Activated CD4-positive, alpha-beta T cell treated with anti-CD3 and anti-CD28 coated beads, Interleukin-2, Interleukin-6, amounts not matched to agents 100 ng/mL and 50 ng/mL, durations not matched to agents 16 hours and 8 hours (primary cell): ENCODE data around the gene L3MBTL4.
"Not testable (repeated sequence)": the region's sequence is repeated elsewhere in the genome, so short reads cannot be mapped to it uniquely, and the experiment has no call there.

Source experiments
- DNase-seq: peaks from one replicate; pipeline ENCODE4 v3.0.0-alpha.2; 2020

Gene L3MBTL4

DNA sequence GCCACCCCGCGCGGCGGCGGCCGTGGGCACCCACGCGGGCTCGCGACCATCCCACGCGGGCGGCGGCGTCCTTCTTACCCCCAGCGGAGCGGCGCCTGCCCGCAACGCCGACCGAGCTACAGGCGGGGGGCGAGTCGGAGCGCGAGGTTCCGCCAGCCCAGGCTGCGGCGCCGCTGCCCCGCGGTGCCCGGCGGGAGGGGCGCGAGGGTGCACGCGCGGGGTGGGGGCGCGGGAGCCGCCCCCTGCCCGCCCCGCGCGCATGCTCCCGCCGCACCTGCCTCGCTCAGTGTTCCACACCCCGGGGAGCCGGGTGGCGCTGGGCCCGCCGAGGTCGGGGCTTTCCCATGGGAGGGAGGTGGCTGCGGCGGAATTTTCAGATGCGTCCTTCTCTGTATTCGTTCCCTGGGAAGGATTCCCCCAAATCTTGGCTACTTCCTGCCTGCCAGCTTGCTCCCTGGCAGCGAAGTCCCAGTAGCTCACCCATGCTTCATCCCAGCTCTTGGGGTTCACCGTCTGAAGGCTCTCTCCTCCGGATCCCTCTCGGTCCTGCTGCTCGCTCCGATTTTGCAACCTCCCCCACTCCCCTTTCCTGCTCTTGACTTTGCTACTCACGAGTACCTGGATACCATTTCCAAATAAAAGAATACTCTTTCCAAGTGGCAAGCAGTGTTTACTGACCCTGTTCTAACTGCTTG is at the start of gene L3MBTL4:
TSS of gene L3MBTL4 (minus strand) at position 189 of the 695 bp plus-strand sequence. CDS start 103,286 bp downstream, outside the sequence.
- DNase-seq: no peak

DNA sequence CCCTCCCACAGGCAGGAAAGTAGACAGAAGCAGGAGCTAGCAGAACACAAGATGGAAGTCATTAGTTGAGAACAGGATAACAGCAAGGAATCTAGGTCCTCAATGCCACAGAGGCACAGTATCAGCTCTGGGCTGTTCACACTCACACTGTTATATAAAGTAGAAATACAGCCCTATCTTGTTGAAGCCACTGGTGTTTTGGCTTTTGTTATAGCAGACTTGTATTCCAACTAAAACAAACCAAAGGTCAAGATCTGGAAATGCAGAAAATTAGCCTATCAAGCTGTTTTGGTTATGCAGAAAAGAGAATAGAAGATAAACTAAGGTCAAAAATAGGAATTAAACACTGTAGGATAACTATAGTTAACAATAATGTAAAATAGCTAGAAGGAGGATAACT is 37.5 kb upstream of the L3MBTL4 start:
- no peak for DNase-seq

DNA sequence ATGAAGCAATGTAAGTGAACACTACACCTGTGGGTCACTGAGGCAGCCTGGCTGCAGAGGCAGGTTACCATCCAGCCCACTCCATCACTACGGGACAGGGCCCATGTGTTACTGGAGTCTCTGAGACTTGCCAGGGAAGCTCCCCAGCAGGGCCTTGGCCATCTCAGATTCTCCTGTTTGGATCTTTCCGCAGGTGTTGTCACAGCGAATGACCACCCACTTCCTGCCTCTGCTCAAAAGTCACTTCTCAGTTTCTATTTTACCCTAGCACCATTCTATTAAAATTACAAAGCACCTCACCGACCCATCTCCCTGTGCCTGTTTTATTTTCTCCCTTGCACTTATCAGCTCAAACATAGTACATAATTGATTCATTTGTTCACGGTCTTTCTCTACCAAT is 34.5 kb upstream of the L3MBTL4 start:
- no peak for DNase-seq

DNA sequence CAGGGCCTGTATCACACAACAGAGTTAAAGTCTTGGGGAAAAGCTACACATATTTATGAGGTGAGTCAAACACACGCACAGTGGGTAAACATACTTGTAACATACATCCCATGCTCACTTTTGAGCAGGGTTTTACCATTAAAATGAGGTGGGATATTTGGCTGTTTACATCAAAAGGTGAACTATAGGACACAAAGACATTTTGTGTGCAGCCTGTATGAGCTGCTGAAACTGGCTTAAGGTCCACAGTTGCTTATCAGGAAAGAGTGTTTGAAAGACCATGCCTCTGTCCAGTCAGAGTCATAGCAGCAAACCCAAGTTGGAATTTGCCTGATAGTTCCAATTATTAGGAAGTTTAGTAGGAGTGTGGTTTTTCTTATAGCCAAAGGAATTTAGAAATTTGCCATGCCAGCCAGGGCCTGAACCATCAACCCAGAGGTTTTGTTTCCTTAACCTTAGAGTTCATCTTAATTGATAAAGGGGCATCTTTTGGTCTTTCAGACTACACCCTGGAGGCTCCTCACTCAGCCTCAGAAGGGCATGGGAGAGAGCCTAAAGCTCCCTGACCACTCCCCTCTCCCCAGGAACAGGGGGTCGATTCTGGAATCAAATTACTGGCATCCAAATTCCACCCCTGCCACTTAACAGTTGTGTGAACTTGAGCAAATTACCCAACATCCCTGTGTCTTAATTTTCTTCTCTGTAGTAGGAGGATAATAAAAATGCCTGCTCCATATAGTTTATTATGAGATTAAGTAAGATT is 29.9 kb upstream of the L3MBTL4 start:
- DNase-seq: no peak

DNA sequence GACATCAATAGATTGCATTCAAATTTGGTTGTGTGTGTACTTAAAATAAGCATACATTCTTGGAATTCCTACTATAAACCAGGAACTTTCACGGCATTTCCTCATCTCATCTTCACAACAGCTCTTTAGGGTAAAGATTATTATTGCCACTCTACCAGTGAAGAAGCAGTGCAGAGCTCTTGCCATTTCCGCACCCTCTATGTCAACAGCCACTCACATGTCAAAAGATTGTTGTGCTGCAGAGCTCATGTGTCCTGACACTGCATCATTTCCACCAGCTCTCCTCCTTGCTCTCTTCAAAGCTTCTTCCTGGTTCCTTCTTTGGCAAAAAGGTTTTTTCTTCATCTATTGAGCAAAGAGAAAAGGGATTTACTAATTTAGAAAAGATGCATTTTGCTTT is 26.5 kb upstream of the L3MBTL4 start:
- DNase-seq: no peak

- no peak for DNase-seq
These were observed 23.5 kb upstream of the L3MBTL4 start for GRCh38 chr18:6437937-6438818.

GRCh38 chr18:6435731-6436130 is 21.0 kb upstream of the L3MBTL4 start:
- DNase-seq: no peak

DNA sequence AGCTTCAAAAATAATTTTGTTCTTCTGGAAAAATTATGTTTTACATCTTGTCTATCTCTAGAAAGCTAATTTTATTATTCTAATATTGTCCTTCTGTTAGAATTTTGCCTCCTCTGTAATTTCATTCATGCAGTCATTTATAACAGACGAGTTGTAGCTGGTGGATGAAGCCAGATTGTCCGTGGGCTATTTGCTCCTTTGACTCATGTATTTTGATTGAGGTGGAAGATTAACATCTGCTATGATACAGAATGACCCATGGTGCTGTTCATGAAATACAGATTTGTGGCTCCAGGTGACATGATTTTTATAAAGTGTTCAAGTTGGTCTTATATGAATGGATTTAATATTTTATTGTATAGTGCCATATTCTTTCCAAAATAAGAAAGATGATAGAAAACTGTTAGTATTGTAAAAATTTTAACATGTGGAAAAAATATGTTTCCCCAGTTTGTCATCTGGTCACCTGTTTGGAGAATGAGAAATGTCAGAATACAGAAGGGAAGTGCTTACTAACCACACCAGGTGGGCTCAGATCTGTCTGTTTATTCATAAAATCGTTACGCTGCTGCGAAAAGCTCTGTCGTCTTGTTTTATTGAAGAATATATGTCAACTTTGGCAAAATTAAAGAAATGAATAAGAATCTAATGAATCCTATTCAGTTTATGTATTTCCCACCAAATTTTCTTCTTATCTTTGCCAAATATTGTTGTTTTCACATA is 20.4 kb upstream of the L3MBTL4 start:
- DNase-seq: no peak

- DNase-seq: no peak
These were observed 19.8 kb upstream of the L3MBTL4 start for GRCh38 chr18:6434481-6434880.

DNA sequence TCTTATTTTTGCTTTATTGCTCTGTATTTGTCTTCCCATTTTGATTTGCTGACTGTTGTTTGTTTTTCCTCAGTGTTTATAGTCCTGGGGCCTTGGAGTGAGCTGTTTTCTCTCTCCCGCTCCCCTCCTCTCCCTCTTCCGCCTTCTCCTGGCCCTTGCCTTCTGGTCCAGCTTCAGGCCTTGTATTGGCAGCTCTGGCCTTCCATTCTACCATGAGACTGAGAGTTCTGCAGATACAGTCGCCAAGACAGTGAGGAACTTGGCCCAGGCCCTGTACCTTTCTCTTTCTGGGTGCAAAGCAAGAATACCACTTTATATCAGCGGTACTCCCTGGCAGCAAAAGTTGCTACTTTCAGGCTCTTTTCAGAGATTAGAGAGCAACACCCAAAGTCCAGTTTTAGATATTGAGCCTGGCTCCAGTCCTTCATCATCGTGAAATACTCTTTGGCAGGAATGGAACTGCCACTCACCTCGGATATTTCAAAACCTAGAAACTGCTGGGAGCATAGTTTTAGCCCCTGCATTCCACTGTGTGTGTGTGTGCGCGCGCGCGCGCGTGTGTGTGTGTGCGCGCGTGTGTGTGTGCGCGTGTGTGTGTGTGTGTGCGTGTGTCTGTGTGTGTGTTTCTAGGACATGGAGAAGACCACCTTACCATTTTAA is 17.1 kb upstream of the L3MBTL4 start:
- no peak for DNase-seq

GRCh38 chr18:6428851-6429395 is 14.2 kb upstream of the L3MBTL4 start:
- DNase-seq: no peak

DNA sequence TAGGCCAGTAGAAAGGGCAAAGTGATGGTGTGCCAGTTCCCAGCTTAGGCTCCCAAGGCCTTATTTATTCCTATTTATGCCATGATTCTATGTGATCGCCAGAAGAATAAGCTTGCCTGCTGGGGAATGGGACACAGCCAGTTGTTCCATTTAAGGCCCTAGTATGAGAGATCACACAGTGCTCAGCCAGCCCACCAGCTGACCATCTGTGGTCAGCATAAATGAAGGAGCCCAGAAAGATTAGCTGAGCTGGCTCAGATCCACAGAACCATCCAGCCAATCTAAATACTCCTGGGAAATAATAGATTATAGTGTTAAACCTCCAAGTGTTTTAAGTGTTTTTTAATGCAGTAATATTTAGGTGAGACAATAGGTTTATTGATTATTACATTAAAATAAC is 12.6 kb upstream of the L3MBTL4 start:
- DNase-seq: no peak

- DNase-seq: no peak
These were observed 8.6 kb upstream of the L3MBTL4 start for GRCh38 chr18:6423289-6423688.

GRCh38 chr18:6414118-6414722 is 491 bp downstream of the L3MBTL4 start:
- peak; percentile 48 for DNase-seq

DNA sequence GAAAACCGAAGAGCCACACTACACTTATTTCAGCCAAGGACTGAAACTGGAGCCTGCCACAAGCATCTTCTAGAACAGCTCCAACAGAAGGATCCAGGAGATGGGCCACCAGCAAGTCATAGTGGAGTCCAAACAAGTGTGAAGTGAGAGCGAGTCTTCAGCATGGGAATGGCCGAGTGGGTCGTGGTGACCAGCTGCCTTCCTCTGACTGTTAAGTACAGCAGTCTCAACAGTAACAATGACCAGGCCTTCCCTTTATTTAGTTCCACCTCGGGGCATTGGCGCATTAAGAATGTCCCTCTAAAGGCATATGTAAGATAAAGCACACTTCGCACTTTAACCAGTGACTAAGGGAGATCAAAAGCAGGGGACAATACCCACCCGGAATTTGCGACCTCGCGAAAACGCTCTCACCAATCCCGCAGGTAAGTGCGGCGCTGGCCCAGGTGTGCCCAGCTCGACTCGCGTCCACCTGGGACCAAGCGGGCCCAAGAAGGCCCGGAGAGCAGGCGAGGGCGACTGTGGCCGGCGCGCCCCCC is 1.1 kb downstream of the L3MBTL4 start:
- DNase-seq: no peak

GRCh38 chr18:6412933-6413472 is 1.7 kb downstream of the L3MBTL4 start:
- DNase-seq: no peak

GRCh38 chr18:6411382-6411781 is 3.3 kb downstream of the L3MBTL4 start:
- DNase-seq: no peak

DNA sequence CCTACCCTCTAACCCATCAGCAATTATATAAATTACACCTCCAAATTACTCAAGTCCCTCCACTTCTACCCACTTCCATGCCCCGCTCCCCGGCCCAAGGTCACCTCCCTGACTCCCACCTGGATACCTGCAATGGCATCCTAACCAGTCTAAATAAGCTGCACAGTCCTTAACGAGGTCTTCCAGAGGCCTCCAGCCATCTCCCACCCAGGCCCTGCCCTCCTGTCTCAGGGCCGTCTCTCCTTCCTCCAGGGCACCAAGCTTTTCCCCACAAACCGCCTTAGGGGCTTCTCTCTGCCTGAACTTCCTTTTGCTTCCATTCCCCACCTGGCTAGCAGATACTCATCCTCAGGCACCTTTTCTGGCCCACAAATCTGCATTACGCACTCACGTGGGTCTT is 4.8 kb downstream of the L3MBTL4 start:
- DNase-seq: no peak

- not testable (repeated sequence) for DNase-seq
These were observed 6.2 kb downstream of the L3MBTL4 start for GRCh38 chr18:6408543-6408942.

- DNase-seq: no peak
These were observed 7.7 kb downstream of the L3MBTL4 start for GRCh38 chr18:6406910-6407470.
